Measurements from ENCODE around the gene GULP1.
"Not testable (repeated sequence)": the region's sequence is repeated elsewhere in the genome, so short reads cannot be mapped to it uniquely, and the experiment has no call there.

Gene GULP1

DNA sequence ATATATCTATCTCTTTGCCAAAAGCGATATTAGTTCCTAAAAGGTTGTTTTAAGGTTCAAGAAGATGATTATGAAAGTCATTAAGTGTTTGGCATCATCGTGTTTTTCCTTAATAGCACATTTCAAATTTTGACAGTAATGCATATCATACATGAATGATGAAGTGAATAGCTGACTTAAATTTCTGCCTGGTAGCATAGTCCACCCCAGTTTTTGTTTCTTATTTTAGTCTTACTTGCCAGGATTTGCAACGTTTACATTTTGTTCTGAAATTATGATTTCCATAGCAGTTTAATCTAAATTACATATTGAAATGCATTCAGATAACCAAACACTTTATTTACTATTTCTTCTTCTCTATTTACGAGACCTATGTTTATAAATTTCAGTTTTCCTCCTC lies 201.1 kb downstream of the GULP1 start:
- no peak for DNase-seq

- no peak for DNase-seq
Measured at GRCh38 chr2:188494906-188495305, 203.2 kb downstream of the GULP1 start.

DNA sequence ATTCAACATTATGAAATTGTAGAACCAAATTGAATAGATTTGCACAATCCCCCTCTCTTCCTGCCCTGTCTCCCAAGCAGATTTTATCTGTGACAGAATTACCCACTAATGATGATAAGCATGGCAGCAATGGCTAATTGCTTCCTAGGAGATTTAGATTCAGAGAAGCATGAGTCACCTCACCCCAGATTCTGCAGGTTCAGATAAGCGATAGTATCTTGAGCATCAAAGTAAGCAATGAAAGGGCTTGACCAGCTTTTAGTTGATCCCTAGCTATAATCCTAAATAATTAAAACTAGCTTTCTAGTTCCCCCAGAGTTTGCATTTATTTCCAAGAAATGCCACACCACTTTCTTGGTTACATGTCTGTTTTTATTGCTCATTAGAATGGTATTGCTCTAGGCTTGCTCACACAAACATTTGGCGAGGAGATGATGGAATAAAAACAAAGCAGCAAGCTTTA lies 204.3 kb downstream of the GULP1 start:
- DNase-seq: no peak

DNA sequence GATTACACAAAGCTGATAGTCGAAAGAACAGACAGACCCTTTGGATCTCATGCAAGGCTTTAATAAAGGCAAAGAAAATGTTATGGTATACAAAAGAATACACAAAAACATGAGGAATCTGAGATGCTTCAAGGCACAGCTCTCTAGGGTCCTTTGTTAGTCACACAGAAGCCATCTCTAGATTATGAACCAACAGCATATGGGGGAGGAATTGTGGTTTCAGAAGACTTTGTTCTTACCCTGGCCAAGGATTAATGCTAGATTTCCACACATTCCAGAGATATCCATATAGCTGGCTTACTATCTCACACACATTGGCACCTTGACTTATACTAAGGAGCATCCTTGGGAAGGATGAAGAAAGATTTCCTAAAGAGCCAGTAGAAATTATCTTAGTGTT lies 206.1 kb downstream of the GULP1 start:
- no peak for DNase-seq

DNA sequence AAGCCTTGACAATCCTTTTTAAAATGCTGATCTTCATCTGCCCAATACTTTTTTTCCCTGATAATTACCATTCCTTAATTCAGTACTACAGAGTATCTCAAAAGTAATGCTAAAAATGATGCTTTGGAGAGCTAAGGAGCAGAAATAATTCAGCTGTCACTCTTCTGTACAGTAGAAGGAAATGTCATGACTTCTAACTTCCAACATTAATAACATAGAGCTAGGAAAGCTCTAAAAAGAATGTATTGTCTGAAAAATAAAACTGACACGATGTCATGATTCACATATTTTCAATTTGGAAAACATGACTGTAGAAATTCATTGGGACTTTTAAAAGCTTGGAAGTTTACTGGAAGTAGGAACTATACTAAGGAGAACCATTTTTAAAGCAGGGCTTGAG lies 212.3 kb downstream of the GULP1 start:
- no peak for DNase-seq

DNA sequence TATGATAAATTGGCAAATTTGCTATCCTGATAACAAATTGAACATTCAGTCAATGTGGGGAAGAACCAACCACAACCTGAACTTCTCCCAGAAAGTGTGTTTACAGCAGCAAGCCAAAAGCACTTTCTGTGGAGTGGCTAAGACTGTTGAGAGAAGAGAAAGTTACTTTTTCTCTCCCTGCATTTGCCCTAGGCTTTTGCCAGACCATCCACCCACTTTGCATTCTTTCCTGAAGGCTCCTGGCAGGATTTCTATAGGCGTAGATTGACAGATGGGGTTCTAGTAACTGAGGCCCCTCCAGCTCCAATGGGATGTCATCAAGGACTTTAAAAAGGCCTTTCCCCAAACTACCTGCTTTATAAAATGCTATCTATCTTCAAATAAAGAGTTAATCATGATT lies 215.2 kb downstream of the GULP1 start:
- DNase-seq: no peak

DNA sequence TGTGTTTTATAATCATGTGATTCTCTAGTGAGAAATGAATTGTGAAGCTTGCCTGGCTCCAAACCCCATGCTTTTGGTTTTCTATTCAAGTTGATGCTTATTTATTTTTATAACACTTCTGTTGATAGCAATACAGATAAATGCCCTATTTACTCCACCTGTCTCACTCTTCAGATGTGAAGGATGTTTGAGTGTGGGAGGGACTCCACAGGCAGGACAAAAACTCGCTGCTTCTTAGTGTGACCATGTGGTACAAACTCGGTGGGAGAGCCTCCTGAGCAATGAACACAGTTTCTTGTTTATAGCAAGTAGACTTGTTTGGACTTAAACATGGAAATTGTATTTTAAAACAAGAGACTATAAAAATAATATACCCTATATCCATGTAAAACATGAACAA lies 219.7 kb downstream of the GULP1 start:
- peak; percentile 5 for DNase-seq

DNA sequence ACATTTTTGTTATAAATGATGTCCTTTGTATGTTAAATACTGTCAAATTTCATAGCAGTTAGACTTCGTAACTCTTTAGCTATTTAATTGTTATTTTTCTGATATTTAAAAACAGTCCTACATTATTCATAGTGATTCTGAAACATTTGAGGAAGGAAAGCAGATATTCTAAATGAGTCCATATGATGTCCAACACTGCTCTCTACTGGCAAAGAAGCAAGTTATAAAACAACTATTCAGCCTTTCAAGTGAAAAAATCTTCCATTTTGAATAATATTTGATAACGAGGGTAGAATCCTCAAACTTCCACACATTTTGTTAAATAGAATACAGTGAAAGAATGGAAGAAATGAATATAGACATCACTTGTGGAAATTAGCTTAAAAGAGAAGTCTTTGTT lies 220.8 kb downstream of the GULP1 start:
- peak; percentile 19 for DNase-seq

GRCh38 chr2:188515918-188516317 lies 224.2 kb downstream of the GULP1 start:
- DNase-seq: no peak

DNA sequence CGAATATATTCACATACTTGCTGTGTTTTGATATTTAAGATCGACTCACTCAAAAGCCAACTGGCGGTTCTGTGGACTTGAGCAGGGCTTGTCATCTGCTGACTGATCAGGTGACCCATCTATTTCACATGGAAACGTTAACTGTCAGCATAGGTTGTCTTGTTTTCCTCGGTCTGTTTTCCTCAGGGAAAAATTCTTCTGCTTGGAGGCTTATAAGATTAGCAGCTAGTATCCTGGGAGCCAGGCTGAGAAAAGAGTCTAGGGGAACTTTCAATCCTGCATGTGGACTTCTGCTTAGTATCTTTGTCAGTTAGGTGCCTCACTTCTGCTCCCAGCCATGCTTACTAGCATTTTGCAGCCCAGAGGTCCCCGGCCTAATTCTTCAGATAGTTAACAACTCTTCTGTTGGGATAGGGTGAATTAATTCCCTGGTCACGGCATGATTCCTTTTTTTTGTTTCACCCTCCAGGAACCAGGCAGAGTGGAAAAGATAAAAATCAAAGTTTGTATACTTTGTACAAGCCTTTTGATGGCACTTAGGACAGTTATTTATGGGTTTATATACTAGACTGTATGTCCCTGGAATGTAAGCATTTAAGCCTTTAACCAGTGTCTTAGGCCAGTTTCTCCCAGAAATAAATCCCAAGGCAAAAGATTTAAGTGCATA lies 226.0 kb downstream of the GULP1 start:
- no peak for DNase-seq

GRCh38 chr2:188518381-188518780 lies 226.7 kb downstream of the GULP1 start:
- no peak for DNase-seq

- no peak for DNase-seq
Measured at GRCh38 chr2:188519136-188519535, 227.5 kb downstream of the GULP1 start.

DNA sequence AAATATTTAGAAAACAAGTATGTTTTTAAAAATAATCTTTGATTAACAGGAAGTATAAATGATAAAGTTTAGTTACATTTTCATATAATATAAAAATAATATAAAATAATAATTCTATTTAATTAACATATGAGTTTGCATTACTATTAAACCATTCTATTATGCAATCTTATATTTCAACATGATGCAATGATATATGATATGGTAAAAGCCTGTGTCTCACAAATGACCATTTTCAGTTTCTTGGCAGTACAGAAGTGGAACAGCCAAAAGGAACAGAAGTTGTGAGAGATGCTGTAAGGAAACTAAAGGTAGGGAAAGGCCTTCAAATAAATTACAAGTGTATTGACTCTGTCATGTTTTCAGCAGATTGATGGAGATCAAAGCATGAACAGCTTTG lies 230.8 kb downstream of the GULP1 start:
- DNase-seq: no peak

- peak; percentile 10 for DNase-seq
Measured at GRCh38 chr2:188523919-188524318, 232.2 kb downstream of the GULP1 start.

- peak; percentile 3 for DNase-seq
Measured at GRCh38 chr2:188524519-188525113, 232.9 kb downstream of the GULP1 start.

DNA sequence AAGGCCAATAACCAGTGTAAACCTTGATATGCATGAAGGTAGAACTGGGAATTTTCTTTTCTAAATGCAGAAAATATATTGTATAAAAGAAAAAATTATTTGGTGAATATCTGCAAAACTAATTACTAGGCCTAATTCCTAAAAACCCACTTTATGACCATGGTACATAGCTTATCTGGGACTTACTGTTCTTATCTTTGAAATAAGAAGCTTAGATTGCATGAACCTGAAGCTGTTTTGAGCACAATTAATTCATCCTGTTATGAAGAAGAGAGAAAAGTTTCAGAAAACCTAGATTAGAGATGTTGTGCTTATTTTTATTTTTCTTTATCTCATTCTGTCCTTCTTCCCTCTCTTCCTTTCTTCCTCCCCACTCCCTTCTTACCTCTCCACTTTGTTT lies 235.0 kb downstream of the GULP1 start:
- no peak for DNase-seq

DNA sequence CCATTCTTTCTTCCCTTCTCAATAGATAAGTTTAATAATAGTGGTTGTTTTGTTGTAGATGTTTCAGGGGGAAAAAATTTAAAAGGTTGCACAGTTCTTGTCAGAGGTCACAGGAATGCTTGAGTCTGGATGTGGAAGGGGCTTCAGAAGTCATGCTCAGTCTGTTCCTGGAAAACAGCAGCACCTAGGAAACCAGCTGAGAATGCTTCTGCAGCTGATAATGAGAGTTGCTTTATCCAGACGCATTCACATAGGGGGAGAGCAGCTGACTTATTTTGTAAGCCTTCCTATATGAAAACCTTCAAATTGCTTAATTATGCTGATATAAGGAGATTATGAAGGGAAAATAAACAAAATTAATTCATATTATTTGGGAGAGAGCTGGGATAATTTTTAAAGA lies 235.5 kb downstream of the GULP1 start:
- no peak for DNase-seq

DNA sequence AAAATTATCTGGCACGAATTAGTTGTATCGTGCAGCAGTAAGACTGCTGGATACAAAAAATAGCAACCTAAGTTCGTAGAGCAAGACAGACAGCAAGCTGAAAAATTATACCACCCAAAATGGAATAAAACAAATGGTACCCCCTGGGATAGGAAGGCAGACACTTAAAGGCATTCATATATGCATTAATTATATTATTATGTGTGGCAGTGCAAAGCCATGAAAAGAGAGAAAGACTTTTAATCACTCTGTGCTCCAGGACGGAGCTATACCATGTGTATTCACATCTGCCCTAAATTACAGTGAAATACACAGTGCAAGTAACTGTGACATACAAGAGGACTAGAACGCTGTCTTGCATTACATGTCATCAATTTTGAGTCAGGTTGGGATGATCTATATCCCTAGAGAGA lies 235.9 kb downstream of the GULP1 start:
- DNase-seq: no peak

DNA sequence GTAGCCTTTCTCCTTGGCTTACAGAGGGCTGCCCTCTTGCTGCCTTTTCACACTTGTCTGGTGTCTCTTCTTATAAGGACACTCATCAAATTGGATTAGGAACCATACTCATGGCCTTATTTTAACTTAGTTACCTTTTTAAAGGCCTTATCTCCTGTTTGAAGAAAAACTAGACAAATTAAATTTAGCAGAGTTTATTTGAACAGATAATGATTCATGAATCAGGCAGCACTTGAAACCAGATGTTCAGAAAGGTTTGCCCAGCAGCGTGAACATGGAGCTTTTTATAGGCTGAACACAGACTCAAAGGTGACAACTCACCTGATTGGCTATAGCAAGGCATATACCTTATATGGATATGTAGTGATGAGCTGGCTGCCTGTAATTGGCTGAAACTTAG lies 238.0 kb downstream of the GULP1 start:
- no peak for DNase-seq

DNA sequence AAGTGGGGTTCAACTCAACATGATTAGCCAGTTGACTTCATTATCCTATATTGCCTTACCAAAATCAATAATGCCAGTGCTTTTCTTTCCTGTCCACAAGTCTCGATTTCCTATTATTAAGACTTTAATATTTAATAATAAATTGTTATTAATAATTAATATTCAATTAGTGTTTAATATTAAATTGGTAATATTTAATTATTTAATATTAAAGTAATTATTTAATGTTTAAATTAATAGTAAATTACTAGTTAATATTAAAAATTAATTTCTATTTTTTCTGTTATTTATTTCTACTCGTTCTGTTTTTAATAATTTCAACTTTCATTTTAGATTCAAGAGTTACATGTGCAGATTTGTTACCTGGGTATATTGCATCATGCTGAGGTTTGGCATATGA lies 243.2 kb downstream of the GULP1 start:
- DNase-seq: no peak

- DNase-seq: no peak
Measured at GRCh38 chr2:188551671-188552070, 260.0 kb downstream of the GULP1 start.

GRCh38 chr2:188557081-188557480 lies 265.4 kb downstream of the GULP1 start:
- DNase-seq: no peak

DNA sequence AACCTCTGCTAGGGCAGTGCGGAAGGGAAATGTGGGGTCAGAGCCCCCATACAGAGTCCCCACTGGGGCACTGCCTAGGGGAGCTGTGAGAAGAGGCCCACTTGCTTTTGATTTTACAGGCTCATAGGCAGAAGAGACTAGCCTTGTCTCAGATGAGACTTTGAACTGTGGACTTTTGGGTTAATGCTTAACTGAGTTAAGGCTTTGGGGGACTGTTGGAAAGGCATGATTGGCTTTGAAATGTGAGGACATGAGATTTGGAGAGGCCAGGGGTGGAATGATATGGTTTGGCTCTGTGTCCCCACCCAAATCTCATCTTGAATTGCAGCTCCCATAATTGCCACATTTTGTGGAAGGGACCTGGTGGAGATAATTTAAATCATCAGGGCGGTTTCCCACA lies 267.8 kb downstream of the GULP1 start:
- DNase-seq: not testable (repeated sequence)

DNA sequence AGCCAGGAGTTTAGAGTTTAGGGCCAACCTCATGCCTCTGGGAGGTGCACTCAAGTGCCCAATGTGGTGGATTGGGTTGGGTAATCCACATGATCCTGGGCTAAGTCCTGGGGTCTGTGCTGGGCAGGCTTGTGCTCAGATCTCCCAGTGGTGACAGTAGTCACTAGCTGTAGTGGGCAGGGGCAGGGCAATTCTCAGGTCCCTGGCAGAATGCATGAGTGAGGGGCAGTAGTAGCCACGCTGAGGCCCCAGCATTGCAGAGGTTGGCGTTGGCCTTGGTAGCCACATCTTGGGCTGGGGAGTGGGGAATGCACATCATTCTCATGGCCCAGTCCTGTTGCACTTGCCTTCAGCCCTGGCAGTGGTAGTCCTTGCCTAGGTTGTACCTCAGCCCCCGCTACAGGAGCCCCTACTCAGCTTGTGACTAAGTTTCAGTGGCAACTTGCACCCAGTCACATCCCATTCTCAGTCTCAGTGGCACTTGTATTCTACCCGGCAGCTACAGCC lies 269.9 kb downstream of the GULP1 start:
- DNase-seq: no peak

Data from DMS153 (cell line).